ENCODE data around the gene ST6GALNAC3.

ST6GALNAC3 gene

DNA sequence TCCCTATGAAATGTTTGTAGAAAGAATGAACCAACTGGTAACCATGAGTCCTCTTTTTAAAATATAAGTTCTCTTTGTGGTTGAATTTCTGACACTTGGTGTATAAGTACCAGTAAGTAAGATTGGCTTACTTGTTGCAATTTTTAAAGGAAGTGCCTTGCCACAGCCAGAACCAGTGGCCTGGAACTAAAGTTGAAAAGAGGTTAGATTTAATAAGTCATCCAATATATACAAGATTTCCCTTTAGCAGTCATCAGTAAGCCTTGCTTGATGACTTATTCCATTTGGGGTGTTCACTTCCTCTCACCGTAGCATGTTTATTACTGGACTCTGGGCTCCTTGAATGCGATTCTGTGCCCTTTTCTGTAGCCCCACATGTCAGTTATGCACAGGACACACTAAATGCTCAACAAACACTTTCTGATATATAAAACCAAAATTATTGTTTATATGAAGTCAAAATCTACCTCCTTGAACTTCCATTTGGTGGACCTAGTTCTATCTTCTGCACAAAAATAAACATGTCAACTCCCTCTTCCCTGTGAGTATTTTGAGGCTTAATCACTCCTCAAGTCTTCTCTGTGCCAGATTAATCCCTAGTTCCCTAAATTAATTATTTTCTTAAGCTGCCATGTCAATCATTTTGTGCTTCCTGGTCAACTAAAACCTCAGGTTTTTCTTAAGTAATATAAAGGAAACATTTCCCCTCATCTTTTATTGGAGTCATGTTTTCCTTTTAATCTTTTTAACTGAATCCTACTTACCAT, 218.1 kb downstream of the ST6GALNAC3 start:
- H3K4me1 ChIP-seq = no peaks in the 10 kb centered on the region
- TF ChIP-seq, protein P1, sequence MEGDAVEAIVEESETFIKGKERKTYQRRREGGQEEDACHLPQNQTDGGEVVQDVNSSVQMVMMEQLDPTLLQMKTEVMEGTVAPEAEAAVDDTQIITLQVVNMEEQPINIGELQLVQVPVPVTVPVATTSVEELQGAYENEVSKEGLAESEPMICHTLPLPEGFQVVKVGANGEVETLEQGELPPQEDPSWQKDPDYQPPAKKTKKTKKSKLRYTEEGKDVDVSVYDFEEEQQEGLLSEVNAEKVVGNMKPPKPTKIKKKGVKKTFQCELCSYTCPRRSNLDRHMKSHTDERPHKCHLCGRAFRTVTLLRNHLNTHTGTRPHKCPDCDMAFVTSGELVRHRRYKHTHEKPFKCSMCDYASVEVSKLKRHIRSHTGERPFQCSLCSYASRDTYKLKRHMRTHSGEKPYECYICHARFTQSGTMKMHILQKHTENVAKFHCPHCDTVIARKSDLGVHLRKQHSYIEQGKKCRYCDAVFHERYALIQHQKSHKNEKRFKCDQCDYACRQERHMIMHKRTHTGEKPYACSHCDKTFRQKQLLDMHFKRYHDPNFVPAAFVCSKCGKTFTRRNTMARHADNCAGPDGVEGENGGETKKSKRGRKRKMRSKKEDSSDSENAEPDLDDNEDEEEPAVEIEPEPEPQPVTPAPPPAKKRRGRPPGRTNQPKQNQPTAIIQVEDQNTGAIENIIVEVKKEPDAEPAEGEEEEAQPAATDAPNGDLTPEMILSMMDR (IDR thresholded peaks at IDR 0.05) = no peak
- no peak overlapping the region for H3K4me3 ChIP-seq
- H3K9me3 ChIP-seq = no peaks in the 10 kb centered on the region
- no peaks in the 10 kb centered on the region for H3K27me3 ChIP-seq
- intact Hi-C loops (cut with DNase I; ENCODE audit: low total_unique reads) = no loop called here
- H3K36me3 ChIP-seq = no peaks in the 10 kb centered on the region
- H3K27ac ChIP-seq = no peak overlapping the region
- DNase-seq = no peak

- no peak for DNase-seq
- intact Hi-C loops (cut with DNase I; ENCODE audit: low total_unique reads) = no loop called here
- no peak overlapping the region for H3K27ac ChIP-seq
- H3K4me3 ChIP-seq = no peak overlapping the region
- no peaks in the 10 kb centered on the region for H3K9me3 ChIP-seq
- TF ChIP-seq, protein P1 (IDR thresholded peaks at IDR 0.05) = no peak
- no peaks in the 10 kb centered on the region for H3K36me3 ChIP-seq
- no peaks in the 10 kb centered on the region for H3K4me1 ChIP-seq
- H3K27me3 ChIP-seq = no peaks in the 10 kb centered on the region
Observed at GRCh38 chr1:76293831-76294230, 219.3 kb downstream of the ST6GALNAC3 start.

DNA sequence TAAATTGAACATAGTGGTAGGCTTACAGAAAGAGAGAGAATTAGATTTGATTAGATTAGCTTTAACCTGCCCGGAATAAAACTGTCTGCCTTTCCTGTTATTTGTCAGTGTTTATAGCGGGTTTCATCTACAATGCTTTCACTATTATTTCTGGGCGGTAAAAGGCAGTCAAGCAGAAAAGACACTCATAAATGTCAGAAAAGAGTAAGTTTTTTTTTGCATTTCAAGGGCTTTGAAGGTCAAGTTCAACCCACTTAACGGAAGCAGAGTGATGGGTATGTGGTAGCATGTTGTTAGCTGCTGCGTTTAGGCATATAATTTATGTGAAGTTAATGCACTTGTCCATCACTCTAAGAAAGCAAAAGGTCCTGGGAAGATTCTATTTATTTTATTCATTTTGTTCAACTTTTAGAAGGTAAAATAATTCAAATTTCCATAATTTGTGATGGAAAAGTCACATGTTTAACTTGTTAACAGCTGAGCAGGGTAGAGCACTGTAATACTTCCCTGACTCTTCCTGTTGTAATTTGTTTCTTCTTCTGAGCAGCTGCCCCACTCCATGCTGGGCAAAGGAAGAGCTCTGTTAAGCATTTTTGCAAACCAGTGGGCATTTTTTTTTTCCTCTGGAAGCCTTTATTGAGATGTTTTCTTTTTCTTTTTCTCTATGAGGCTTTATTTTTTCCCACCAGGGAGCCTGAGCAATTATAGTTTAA, 220.1 kb downstream of the ST6GALNAC3 start:
- H3K4me1 ChIP-seq = no peaks in the 10 kb centered on the region
- TF ChIP-seq, protein P1 (IDR thresholded peaks at IDR 0.05) = no peak
- no peaks in the 10 kb centered on the region for H3K36me3 ChIP-seq
- no peak overlapping the region for H3K27ac ChIP-seq
- H3K4me3 ChIP-seq = no peak overlapping the region
- no peaks in the 10 kb centered on the region for H3K27me3 ChIP-seq
- no peak for DNase-seq
- intact Hi-C loops (cut with DNase I; ENCODE audit: low total_unique reads) = no loop called here
- H3K9me3 ChIP-seq = no peaks in the 10 kb centered on the region

DNA sequence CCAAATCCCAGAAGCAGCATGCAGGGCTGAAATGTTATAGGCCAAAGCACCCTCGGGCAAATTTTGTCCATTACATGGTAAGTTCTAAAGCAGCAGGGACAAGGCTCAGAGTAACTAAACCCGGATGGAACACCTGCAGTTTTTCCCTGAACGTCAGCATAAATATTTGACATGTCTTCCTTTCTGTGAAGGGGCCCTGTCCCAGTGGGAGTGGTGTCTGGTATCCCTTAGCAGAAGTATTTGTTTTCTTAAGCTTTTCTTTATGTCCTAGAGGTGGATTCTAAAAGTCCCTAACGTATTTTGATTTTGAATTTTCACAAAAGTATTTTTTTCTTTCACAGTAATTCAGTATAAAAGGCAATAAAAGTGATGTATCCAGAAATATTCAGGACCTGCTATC, 223.9 kb downstream of the ST6GALNAC3 start:
- TF ChIP-seq, protein P1 (IDR thresholded peaks at IDR 0.05) = no peak
- no peaks in the 10 kb centered on the region for H3K36me3 ChIP-seq
- H3K27ac ChIP-seq = no peak overlapping the region
- no peak for DNase-seq
- H3K4me3 ChIP-seq = no peak overlapping the region
- H3K27me3 ChIP-seq = no peaks in the 10 kb centered on the region
- no peaks in the 10 kb centered on the region for H3K4me1 ChIP-seq
- no peaks in the 10 kb centered on the region for H3K9me3 ChIP-seq
- intact Hi-C loops (cut with DNase I; ENCODE audit: low total_unique reads) = no loop called here

- no peak overlapping the region for H3K4me3 ChIP-seq
- H3K27ac ChIP-seq = no peak overlapping the region
- H3K36me3 ChIP-seq = no peaks in the 10 kb centered on the region
- TF ChIP-seq, protein P1 (IDR thresholded peaks at IDR 0.05) = no peak
- no peaks in the 10 kb centered on the region for H3K27me3 ChIP-seq
- H3K4me1 ChIP-seq = no peaks in the 10 kb centered on the region
- no peaks in the 10 kb centered on the region for H3K9me3 ChIP-seq
- DNase-seq = no peak
- intact Hi-C loops (cut with DNase I; ENCODE audit: low total_unique reads) = no loop called here
Observed at GRCh38 chr1:76299036-76299435, 224.5 kb downstream of the ST6GALNAC3 start.

Data from tibial artery (tissue), 4 donors.